Measurements from ENCODE around the gene ZP1. TPM values are rescaled to one million over a fixed set of nuclear protein-coding genes. Genes with fewer than 3 reads are reported as not detected.

Gene ZP1
- total and polyA plus RNA-seq, 2 of the 8 experiments (the other 6 are each of a cell fraction or from before 2014, with no cell fraction given), result not detected

DNA sequence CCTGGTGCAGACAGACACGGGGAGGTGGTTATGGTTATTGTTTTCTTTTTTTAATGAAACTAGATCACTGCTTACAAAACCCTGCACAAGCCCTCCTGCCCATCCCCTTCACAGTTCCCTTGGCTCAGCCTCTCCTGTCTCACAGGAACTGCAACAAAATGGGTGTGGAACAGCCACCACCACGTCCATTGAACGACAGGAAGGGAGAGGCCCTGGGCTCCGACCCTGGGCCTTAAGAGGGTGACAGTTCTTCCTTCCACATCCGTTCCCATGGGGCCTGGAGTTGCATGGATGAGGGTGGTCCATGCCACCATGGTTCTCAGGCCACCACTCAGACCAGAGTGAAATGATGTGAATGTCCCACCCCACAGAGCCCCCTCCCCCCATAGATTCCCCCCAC is 23.4 kb downstream of the ZP1 start:
- no peaks in the 10 kb centered on the region; the same call in 1 of the 2 replicates for H3K79me1 ChIP-seq (ENCODE audit: low read depth, low read length)
- H3K27me3 ChIP-seq (replicated peaks in 1 of 4; ENCODE audit: control insufficient read depth in 3 of 4, extremely low read depth in 1 of 4, insufficient read depth in 3 of 4, low read length in 3 of 4), result no peaks in the 10 kb centered on the region
- no peak overlapping the region for H3K18ac ChIP-seq (ENCODE audit: extremely low read depth, low read length)
- no peak overlapping the region for H3K27ac ChIP-seq (ENCODE audit: low read depth, low read length)
- no peak overlapping the region for H4K8ac ChIP-seq (ENCODE audit: extremely low read depth, insufficient read depth, low read length)
- H3K4ac ChIP-seq (replicated peaks; ENCODE audit: insufficient read length, low read depth, low read length), result no peak overlapping the region
- H2AK5ac ChIP-seq (ENCODE audit: low read depth, low read length), result no peak overlapping the region
- H2BK12ac ChIP-seq (ENCODE audit: low read depth, low read length), result no peak overlapping the region
- H4K5ac ChIP-seq (ENCODE audit: insufficient read length, low read depth, low read length), result no peak overlapping the region
- no peak for FAIRE-seq
- no peaks in the 10 kb centered on the region for H3K9me3 ChIP-seq (ENCODE audit: insufficient read depth in 2 of 2, low read depth in 1 of 2, low read length in 1 of 2)
- H2BK20ac ChIP-seq (ENCODE audit: low read length), result no peak overlapping the region
- no peaks in the 10 kb centered on the region for H3K23me2 ChIP-seq (ENCODE audit: low read depth, low read length)
- no peak overlapping the region for H2BK5ac ChIP-seq (ENCODE audit: low read depth, low read length)
- no peak overlapping the region for H3K14ac ChIP-seq (ENCODE audit: insufficient read length)
- CTCF ChIA-PET (ENCODE audit: partially characterized antibody), result interaction anchor here (1.0 to 23.0 kb wide), 5 partner anchors 7 to 58 kb away, joined by 3 to 522 read pairs (median 16); partner anchors contain the start of gene PRPF19
- WGBS, 2 experiments (ENCODE audit: extremely low coverage in 1 of 2, insufficient coverage in 1 of 2, insufficient read length in 1 of 2, insufficient replicate concordance in 2 of 2, low coverage in 1 of 2, low lambda C conversion rate in 2 of 2, missing lambda C conversion rate in 1 of 2), result 91% methylated on average over 5 of the region's 5 CpGs; no CpG with 5 or more reads in 1 of the 2 experiments
- POLR2A ChIA-PET (ENCODE audit: partially characterized antibody), result interaction anchor here (0.7 to 3.9 kb wide), 5 partner anchors 8 to 113 kb away, joined by 3 to 17 read pairs (median 4); partner anchors contain the start of gene TMEM132A
- H4K91ac ChIP-seq (replicated peaks; ENCODE audit: insufficient read length, low read length), result no peak overlapping the region
- no peak for DNase-seq (ENCODE audit: low read depth in 1 of 2, low spot score in 2 of 2)
- no peak for TF ChIP-seq SUZ12 (IDR thresholded peaks at IDR 0.05; ENCODE audit: low read length)
- no peak for TF ChIP-seq CHD2 (IDR thresholded peaks at IDR 0.05; ENCODE audit: low read length)
- TF ChIP-seq CEBPB (IDR thresholded peaks at IDR 0.05; ENCODE audit: low read depth, low read length), result no peak
- H3K4me2 ChIP-seq (ENCODE audit: insufficient read depth in 1 of 2, low read depth in 2 of 2, low read length in 2 of 2), result no peak overlapping the region
- no peak overlapping the region for H3K23ac ChIP-seq (ENCODE audit: insufficient read length)
- no peak overlapping the region for H3K56ac ChIP-seq (replicated peaks; ENCODE audit: insufficient read length, low read depth, low read length)
- H3K4me1 ChIP-seq (replicated peaks in 1 of 4; ENCODE audit: control insufficient read depth in 3 of 4, insufficient read depth in 4 of 4, low read length in 3 of 4), result no peaks in the 10 kb centered on the region
- no peak overlapping the region for H2BK15ac ChIP-seq (ENCODE audit: low read length)
- H3K4me3 ChIP-seq (ENCODE audit: extremely low read depth in 1 of 4, insufficient read depth in 2 of 4, low read depth in 3 of 4, low read length in 4 of 4), result no peak overlapping the region
- peaks cover 0 to 7% of the 10 kb centered on the region in 2 experiments for H4K20me1 ChIP-seq (replicated peaks in 1 of 2; ENCODE audit: control insufficient read depth in 1 of 2, insufficient read depth in 2 of 2, low read length in 2 of 2)
- H2BK120ac ChIP-seq (replicated peaks; ENCODE audit: low read depth, low read length), result no peak overlapping the region
- H3K9ac ChIP-seq (replicated peaks in 1 of 4; ENCODE audit: extremely low read depth in 1 of 4, low read depth in 3 of 4, low read length in 3 of 4), result no peak overlapping the region
- no peaks in the 10 kb centered on the region for H3K79me2 ChIP-seq (ENCODE audit: control insufficient read depth in 1 of 2, insufficient read depth in 2 of 2, low read length in 2 of 2)
- no peak overlapping the region for H2AFZ ChIP-seq (ENCODE audit: low read length)
- H3K36me3 ChIP-seq (ENCODE audit: control insufficient read depth in 2 of 4, insufficient read depth in 4 of 4, low read length in 3 of 4), result peaks cover 5 to 38% (median 23%) of the 10 kb centered on the region in 4 experiments
